Caco-2 (cell line): ENCODE results near the gene KLF16. TPM values are rescaled to one million over a fixed set of nuclear protein-coding genes. Genes with fewer than 3 reads are reported as not detected.

Experiments used
- BruUV-seq: library from RNA; stranded (reverse); fragments of 400-500 nt; replicated peaks from 2 replicates; lab custom pipeline; 2021; lab: Mats Ljungman, UMichigan
- CTCF ChIA-PET: fragments of 300-600 bp; sonication (Branson Sonifier 250); formaldehyde crosslinking; loops from one replicate; lab custom pipeline; 2022; ENCODE audit warnings: antibody characterized with exemption; lab: Charles Lee
- POLR2A ChIA-PET: fragments of 300-600 bp; sonication (Branson Sonifier 250); formaldehyde crosslinking; loops from one replicate; lab custom pipeline; 2022; ENCODE audit warnings: antibody characterized with exemption; lab: Charles Lee
- DNase-seq, 2 experiments: peaks; one replicate each; pipeline versions ENCODE4 v3.0.0 to v3.0.0-alpha.2; 2020 to 2022
- H3K27me3 ChIP-seq: replicated peaks from 2 replicates; pipeline ENCODE4 v1.6.0; 2011; ENCODE audit warnings: low read length; ENCODE audit not compliant: control insufficient read depth, insufficient read depth
- H3K36me3 ChIP-seq: 2 replicates; pipeline ENCODE4 v1.5.1; 2011; ENCODE audit warnings: low read length; ENCODE audit not compliant: control insufficient read depth, insufficient read depth
- H3K4me1 ChIP-seq: fragments of 250-450 bp; sonication (Bioruptor Pico); 2 replicates; pipeline ENCODE4 v1.5.1; 2020; ENCODE audit warnings: mild to moderate bottlenecking
- H3K4me3 ChIP-seq: 2 replicates; pipeline ENCODE4 v1.5.1; 2011; ENCODE audit warnings: low read depth, mild to moderate bottlenecking, control low read depth, low read length
- H3K9me3 ChIP-seq: fragments of 250-450 bp; sonication (Bioruptor Pico); 2 replicates; pipeline ENCODE4 v1.5.1; 2020; ENCODE audit warnings: mild to moderate bottlenecking, moderate library complexity
- H3K27ac Mint-ChIP-seq: one replicate; pipeline ENCODE4 v1.8.0; 2022; ENCODE audit warnings: mixed read lengths; ENCODE audit not compliant: unreplicated experiment
- H3K27me3 Mint-ChIP-seq: one replicate; pipeline ENCODE4 v1.8.0; 2022; ENCODE audit warnings: mixed read lengths; ENCODE audit not compliant: insufficient read depth, unreplicated experiment
- H3K36me3 Mint-ChIP-seq: one replicate; pipeline ENCODE4 v1.8.0; 2022; ENCODE audit warnings: mild to moderate bottlenecking, mixed read lengths; ENCODE audit not compliant: insufficient read depth, unreplicated experiment
- H3K4me1 Mint-ChIP-seq: one replicate; pipeline ENCODE4 v1.8.0; 2022; ENCODE audit warnings: low read depth, mixed read lengths; ENCODE audit not compliant: unreplicated experiment
- H3K4me3 Mint-ChIP-seq: one replicate; pipeline ENCODE4 v1.8.0; 2022; ENCODE audit warnings: mild to moderate bottlenecking, moderate library complexity, mixed read lengths; ENCODE audit not compliant: unreplicated experiment
- H3K9me3 Mint-ChIP-seq: one replicate; pipeline ENCODE4 v1.8.0; 2022; ENCODE audit warnings: mixed read lengths; ENCODE audit not compliant: unreplicated experiment
- intact Hi-C: fragments of 100-400 bp; cut with micrococcal nuclease; formaldehyde crosslinking; loops from one replicate; pipeline ENCODE4 v1.10.0; 2022; ENCODE audit not compliant: unreplicated experiment
- total RNA-seq: library from RNA; stranded (reverse); gene quantifications from 2 replicates; pipeline ENCODE4 v1.2.3, GENCODE V29; 2022
- TF ChIP-seq, protein P1 (sequence below), 2 experiments: fragments of 200-600 bp in 1 of 2; IDR thresholded peaks; 1 replicate in 1 of 2; 2 replicates in 1 of 2; pipeline versions ENCODE4 v1.5.1 to v1.8.0; 2011 to 2022; ENCODE audit warnings: antibody characterized with exemption in 1 of 2, control low read depth in 1 of 2, inconsistent platforms in 1 of 2, low read depth in 1 of 2, low read length in 1 of 2, mild to moderate bottlenecking in 1 of 2, moderate library complexity in 1 of 2; ENCODE audit not compliant: insufficient read depth in 1 of 2, severe bottlenecking in 1 of 2, unreplicated experiment in 1 of 2

KLF16 gene
- total RNA-seq, 1 experiment from 2014 or later = 26.8 TPM

DNA sequence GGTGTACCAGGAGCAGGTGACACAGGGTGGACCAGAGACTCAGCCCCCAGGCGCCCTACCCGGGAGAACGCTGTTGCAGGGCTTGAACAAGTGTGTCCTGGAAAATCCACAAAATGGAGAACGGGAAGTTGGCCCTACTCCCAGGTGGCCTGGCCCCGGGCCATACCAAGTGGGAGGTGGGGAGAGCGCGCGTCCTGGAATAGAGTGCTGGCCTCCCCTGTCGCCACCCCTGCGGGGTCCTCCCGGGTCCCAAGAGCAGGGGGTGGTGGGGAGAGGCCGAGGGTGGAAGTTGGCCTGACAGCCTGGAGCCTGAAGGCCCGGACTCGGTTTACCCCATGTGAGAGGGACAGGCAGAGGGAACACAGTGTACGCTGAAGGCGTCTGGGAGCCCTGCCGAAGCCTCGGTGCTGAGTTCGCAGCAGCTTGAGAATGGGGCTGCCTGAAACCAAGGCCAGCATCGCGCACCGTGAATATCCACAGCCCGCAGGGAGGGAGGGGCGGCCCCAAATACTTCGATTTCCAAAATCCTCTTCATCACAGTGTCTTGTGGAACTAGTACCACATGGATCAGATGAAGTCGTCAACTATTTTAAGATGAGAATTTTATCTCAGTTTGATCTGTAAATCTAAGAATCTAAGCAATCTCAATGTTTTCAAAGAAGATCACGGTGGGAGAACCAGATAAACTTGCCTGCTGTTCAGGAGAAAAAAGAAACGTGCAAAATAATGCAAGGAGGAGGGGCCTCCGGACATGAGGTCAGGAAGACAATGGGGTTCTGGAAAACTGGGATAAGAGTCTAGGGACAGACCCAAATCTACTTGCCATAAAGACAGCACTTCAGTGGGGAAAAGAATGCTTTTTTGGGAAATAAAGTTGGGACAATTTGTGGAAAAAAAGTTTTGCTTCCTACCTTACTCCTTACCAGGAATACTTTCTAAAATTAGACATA, 10.4 kb upstream of the KLF16 start:
- Histone ChIP-seq H3K27me3 (no peaks in the 10 kb centered on the region), H3K4me3 (no peak overlapping the region), H3K36me3 (no peaks in the 10 kb centered on the region; the same call in 1 of the 2 replicates), H3K9me3 (no peaks in the 10 kb centered on the region), H3K4me1 (peaks cover 15% of the 10 kb centered on the region)
- Mint-ChIP-seq H3K4me1 (peaks cover 8% of the 10 kb centered on the region), H3K36me3 (peaks cover 26% of the 10 kb centered on the region), H3K4me3 (peak overlapping the region; percentile 91), H3K27ac (no peak overlapping the region), H3K27me3 (no peaks in the 10 kb centered on the region), H3K9me3 (no peaks in the 10 kb centered on the region)
- BruUV-seq = no TSS peak
- no peak for DNase-seq
- POLR2A ChIA-PET = no interaction called here
- intact Hi-C loops = no loop called here
- CTCF ChIA-PET = interaction anchor here (0.6 kb wide), 1 partner anchor 13 kb away, joined by 3 read pairs; no protein-coding TSS in a partner anchor
- TF ChIP-seq, protein P1, sequence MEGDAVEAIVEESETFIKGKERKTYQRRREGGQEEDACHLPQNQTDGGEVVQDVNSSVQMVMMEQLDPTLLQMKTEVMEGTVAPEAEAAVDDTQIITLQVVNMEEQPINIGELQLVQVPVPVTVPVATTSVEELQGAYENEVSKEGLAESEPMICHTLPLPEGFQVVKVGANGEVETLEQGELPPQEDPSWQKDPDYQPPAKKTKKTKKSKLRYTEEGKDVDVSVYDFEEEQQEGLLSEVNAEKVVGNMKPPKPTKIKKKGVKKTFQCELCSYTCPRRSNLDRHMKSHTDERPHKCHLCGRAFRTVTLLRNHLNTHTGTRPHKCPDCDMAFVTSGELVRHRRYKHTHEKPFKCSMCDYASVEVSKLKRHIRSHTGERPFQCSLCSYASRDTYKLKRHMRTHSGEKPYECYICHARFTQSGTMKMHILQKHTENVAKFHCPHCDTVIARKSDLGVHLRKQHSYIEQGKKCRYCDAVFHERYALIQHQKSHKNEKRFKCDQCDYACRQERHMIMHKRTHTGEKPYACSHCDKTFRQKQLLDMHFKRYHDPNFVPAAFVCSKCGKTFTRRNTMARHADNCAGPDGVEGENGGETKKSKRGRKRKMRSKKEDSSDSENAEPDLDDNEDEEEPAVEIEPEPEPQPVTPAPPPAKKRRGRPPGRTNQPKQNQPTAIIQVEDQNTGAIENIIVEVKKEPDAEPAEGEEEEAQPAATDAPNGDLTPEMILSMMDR (IDR thresholded peaks at IDR 0.05; ENCODE audit: insufficient read depth in 1 of 2, low read depth in 1 of 2, low read length in 1 of 2, severe bottlenecking in 1 of 2, unreplicated experiment in 1 of 2) = no peak

DNA sequence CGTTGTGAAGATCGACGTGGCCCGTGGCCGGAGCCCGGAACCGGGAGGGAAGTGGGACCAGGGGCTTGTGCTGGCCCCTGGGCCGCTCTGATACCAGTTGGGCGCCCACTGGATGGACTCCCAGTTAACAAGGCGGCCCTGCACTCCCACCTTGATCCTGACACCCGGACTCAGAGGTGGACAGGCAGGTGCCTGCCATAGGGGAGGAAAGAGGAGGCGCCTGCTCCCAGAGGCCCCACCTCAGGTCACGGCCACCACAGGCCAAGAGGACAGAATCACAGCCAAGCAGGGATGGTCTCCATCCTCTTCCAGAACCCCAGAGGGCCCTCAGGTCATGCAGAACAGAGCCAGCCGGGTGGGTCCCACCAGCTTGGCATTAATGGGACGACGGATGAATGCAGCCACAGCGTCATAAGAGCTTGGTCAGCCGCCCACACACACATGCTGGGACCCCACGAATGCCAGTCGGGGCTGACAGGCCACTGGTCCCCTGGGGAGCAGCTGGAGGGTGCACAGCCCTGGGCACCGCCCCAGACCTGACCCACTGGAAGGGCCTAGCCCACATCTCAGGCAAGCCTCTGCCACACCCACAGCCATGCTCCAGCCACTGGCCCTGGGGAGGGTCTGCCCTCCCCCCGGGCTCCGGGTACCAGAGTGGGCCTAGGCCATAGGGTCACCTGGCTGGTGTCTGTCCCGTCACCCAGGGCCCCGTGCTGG, 9.6 kb upstream of the KLF16 start:
- intact Hi-C loops = no loop called here
- Mint-ChIP-seq H3K36me3 (peaks cover 30% of the 10 kb centered on the region), H3K4me1 (peaks cover 8% of the 10 kb centered on the region), H3K4me3 (no peak overlapping the region), H3K9me3 (no peaks in the 10 kb centered on the region), H3K27ac (no peak overlapping the region), H3K27me3 (no peaks in the 10 kb centered on the region)
- DNase-seq = no peak
- ChIA-PET CTCF (no interaction called here), POLR2A (no interaction called here)
- TF ChIP-seq, protein P1 (IDR thresholded peaks at IDR 0.05; ENCODE audit: insufficient read depth in 1 of 2, low read depth in 1 of 2, low read length in 1 of 2, severe bottlenecking in 1 of 2, unreplicated experiment in 1 of 2) = no peak
- Histone ChIP-seq H3K27me3 (no peaks in the 10 kb centered on the region), H3K36me3 (no peaks in the 10 kb centered on the region; the same call in 1 of the 2 replicates), H3K4me1 (peaks cover 15% of the 10 kb centered on the region), H3K4me3 (no peak overlapping the region), H3K9me3 (no peaks in the 10 kb centered on the region)
- BruUV-seq = no TSS peak

DNA sequence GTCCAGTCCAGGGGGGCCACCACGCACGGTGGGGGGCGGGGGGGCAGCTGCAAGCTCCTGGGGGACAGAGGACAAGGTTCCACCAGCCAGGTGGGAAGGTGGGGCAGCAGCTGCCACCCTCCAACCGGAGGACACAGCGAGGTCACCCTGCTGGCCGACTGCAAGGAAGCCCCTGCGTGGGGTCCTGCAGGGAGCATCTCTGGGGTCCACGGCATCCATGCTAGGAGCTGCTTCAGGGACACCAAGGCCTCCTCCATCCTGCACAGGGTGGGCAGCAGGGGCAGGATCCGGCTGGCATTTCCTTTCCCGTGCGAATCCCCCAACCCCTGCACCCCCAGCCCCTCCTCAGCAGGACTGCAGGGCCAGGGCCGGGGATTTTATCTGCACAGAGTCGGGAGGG, 8.3 kb upstream of the KLF16 start:
- no peaks in the 10 kb centered on the region; the same call in 1 of the 2 replicates for H3K36me3 ChIP-seq
- peaks cover 8% of the 10 kb centered on the region for H3K4me1 Mint-ChIP-seq
- H3K27ac Mint-ChIP-seq = no peak overlapping the region
- H3K4me3 Mint-ChIP-seq = no peak overlapping the region
- no peaks in the 10 kb centered on the region for H3K27me3 Mint-ChIP-seq
- H3K4me3 ChIP-seq = no peak overlapping the region
- TF ChIP-seq, protein P1 (IDR thresholded peaks at IDR 0.05; ENCODE audit: insufficient read depth in 1 of 2, low read depth in 1 of 2, low read length in 1 of 2, severe bottlenecking in 1 of 2, unreplicated experiment in 1 of 2) = no peak
- intact Hi-C loops = no loop called here
- H3K9me3 Mint-ChIP-seq = no peaks in the 10 kb centered on the region
- BruUV-seq = no TSS peak
- no peaks in the 10 kb centered on the region for H3K27me3 ChIP-seq
- H3K9me3 ChIP-seq = no peaks in the 10 kb centered on the region
- H3K36me3 Mint-ChIP-seq = peaks cover 31% of the 10 kb centered on the region
- DNase-seq = no peak
- CTCF ChIA-PET = no interaction called here
- peaks cover 15% of the 10 kb centered on the region for H3K4me1 ChIP-seq
- POLR2A ChIA-PET = no interaction called here
